RWPE2 (cell line): ENCODE measurements around the gene IL2RA.
"Not testable (repeated sequence)": the region's sequence is repeated elsewhere in the genome, so short reads cannot be mapped to it uniquely, and the experiment has no call there.

Source experiments
- ATAC-seq: fragments of 200-7000 bp; cut with Tn5 transposase; 3 replicates; pipeline ENCODE4 v1.9.1; 2021; ENCODE audit warnings: low read depth
- DNase-seq: peaks from one replicate; pipeline ENCODE4 v3.0.0-alpha.2; 2020; ENCODE audit warnings: low spot score
- H3K27ac ChIP-seq: fragments of 450-650 bp; 2 replicates; pipeline ENCODE4 v1.5.1; 2017; ENCODE audit warnings: mild to moderate bottlenecking; ENCODE audit not compliant: poor library complexity, severe bottlenecking
- H3K27me3 ChIP-seq: fragments of 250-450 bp; sonication (Bioruptor Pico); 2 replicates; pipeline ENCODE4 v1.5.1; 2021; ENCODE audit warnings: mild to moderate bottlenecking, moderate library complexity; ENCODE audit not compliant: insufficient read depth, poor library complexity, severe bottlenecking
- H3K36me3 ChIP-seq: fragments of 250-450 bp; sonication (Bioruptor Pico); 2 replicates; pipeline ENCODE4 v1.5.1; 2020; ENCODE audit warnings: low read depth, mild to moderate bottlenecking, moderate library complexity
- H3K4me1 ChIP-seq: fragments of 250-450 bp; sonication (Bioruptor Pico); 2 replicates; pipeline ENCODE4 v1.5.1; 2021; ENCODE audit warnings: mild to moderate bottlenecking, moderate library complexity; ENCODE audit not compliant: insufficient read depth, poor library complexity, severe bottlenecking
- H3K4me3 ChIP-seq: fragments of 250-450 bp; sonication (Bioruptor Pico); 2 replicates; pipeline ENCODE4 v1.5.1; 2021; ENCODE audit warnings: mild to moderate bottlenecking, moderate library complexity; ENCODE audit not compliant: severe bottlenecking
- H3K9me3 ChIP-seq: fragments of 250-450 bp; sonication (Bioruptor Pico); 2 replicates; pipeline ENCODE4 v1.5.1; 2021; ENCODE audit warnings: mild to moderate bottlenecking, moderate library complexity; ENCODE audit not compliant: severe bottlenecking
- CTCF ChIP-seq: fragments of 450-650 bp; IDR thresholded peaks from one replicate; pipeline ENCODE4 v1.5.1; 2017; ENCODE audit warnings: mild to moderate bottlenecking, moderate library complexity; ENCODE audit not compliant: poor library complexity, severe bottlenecking

IL2RA gene

GRCh38 chr10:6062101-6062771, at the start of gene IL2RA:
TSS of gene IL2RA (minus strand) at chr10:6062367. CDS start at chr10:6062151, 216 bp downstream.
- no peak for TF ChIP-seq CTCF
- Histone ChIP-seq H3K4me1 (no peaks in the 10 kb centered on the region), H3K9me3 (no peaks in the 10 kb centered on the region), H3K27me3 (no peaks in the 10 kb centered on the region), H3K36me3 (no peaks in the 10 kb centered on the region), H3K27ac (no peak within 1 kb of the TSS), H3K4me3 (no peak within 1 kb of the TSS)
- ATAC-seq (no peak), DNase-seq (no peak)

GRCh38 chr10:6110136-6110535, 48.0 kb upstream of the IL2RA start:
- no peaks in the 10 kb centered on the region for H3K27me3 ChIP-seq
- no peak overlapping the region for H3K27ac ChIP-seq
- peaks cover 4% of the 10 kb centered on the region for H3K4me1 ChIP-seq
- no peak for DNase-seq
- peaks cover 97% of the 10 kb centered on the region for H3K36me3 ChIP-seq
- no peak for TF ChIP-seq CTCF
- no peak for ATAC-seq
- H3K9me3 ChIP-seq = no peaks in the 10 kb centered on the region
- H3K4me3 ChIP-seq = no peak overlapping the region

GRCh38 chr10:6109444-6109775, 47.2 kb upstream of the IL2RA start:
- TF ChIP-seq CTCF = no peak
- H3K4me1 ChIP-seq = no peaks in the 10 kb centered on the region

DNA sequence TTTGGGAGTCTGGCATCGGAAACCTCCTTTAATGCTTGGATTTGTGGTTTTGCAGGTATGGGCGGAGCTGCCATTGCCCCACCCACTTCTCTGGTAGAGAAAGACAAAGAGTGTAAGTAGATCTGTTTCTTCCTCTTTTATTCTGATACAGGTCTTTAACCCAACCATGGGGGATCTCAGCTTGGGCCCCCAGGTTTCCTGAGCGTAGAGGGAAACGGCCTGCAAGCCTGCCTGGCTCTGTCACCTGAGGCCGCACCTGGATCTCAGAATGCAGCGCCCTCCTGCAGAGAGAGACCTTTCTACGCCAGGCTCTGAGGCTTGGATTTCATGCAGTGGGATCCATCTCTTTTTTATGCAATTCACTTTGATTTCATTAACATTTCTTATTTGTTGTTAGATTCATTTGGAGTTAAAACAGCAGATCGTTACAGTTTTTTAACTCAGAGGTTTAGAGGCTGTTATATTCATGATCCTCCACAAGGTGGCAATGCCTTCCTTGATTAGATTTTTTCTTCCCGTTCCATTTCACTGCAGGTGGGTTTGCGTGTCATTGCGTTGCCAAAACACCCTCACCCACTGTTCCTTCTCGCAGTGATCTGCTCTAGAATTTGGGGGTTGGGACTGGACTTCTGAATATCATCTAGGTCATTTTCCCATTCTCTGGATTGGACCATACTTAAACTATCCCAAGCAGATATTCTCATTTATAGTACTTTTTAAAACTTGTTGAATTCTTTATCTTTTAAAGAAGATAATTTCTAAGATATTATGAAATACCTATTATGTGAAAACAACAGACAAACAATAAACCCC, 46.7 kb upstream of the IL2RA start:
- no peaks in the 10 kb centered on the region for H3K9me3 ChIP-seq
- no peak for DNase-seq
- peaks cover 95% of the 10 kb centered on the region for H3K36me3 ChIP-seq
- peak; percentile 54; the same call in 2 of the 3 replicates for ATAC-seq
- no peak overlapping the region for H3K27ac ChIP-seq
- H3K27me3 ChIP-seq = no peaks in the 10 kb centered on the region
- no peaks in the 10 kb centered on the region for H3K4me1 ChIP-seq
- H3K4me3 ChIP-seq = no peak overlapping the region
- peak; percentile 82 for TF ChIP-seq CTCF

More at GRCh38 chr10:6109444-6109775, 47.2 kb upstream of the IL2RA start:
- ATAC-seq (no peak), DNase-seq (no peak)
- no peak overlapping the region for H3K27ac ChIP-seq
- H3K9me3 ChIP-seq = no peaks in the 10 kb centered on the region
- no peak overlapping the region for H3K4me3 ChIP-seq
- H3K36me3 ChIP-seq = peaks cover 97% of the 10 kb centered on the region
- no peaks in the 10 kb centered on the region for H3K27me3 ChIP-seq

GRCh38 chr10:6108072-6108471, 45.9 kb upstream of the IL2RA start:
- Histone ChIP-seq H3K4me3 (no peak overlapping the region), H3K4me1 (no peaks in the 10 kb centered on the region), H3K27ac (no peak overlapping the region), H3K36me3 (peaks cover 95% of the 10 kb centered on the region), H3K27me3 (no peaks in the 10 kb centered on the region), H3K9me3 (no peaks in the 10 kb centered on the region)
- DNase-seq (no peak), ATAC-seq (no peak)
- TF ChIP-seq CTCF = no peak

DNA sequence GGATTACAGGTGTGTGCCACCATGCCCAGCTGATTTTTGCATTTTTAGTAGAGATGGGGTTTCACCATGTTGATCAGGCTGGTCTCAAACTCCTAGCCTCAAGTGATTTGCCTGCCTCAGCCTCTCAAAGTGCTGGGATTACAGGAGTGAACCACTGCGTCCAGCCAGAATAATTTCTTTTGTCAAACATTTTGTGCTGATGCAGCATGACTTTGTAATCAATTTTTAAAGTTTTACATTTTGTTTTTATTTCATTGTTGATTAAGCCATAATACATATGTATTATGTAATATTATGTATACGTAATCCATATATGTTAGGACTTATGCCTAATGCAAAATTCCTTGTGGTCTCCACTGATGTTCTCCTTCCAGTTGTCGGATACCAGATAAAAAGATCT, 45.4 kb upstream of the IL2RA start:
- not testable (repeated sequence) for H3K4me3 ChIP-seq, ATAC-seq, DNase-seq, H3K9me3 ChIP-seq, H3K4me1 ChIP-seq, H3K27ac ChIP-seq, H3K27me3 ChIP-seq
- H3K36me3 ChIP-seq = peaks cover 95% of the 10 kb centered on the region
